ENCODE measurements around the gene PCNX2. TPM values are rescaled to one million over a fixed set of nuclear protein-coding genes. Genes with fewer than 3 reads are reported as not detected.

Gene PCNX2
- total and polyA plus RNA-seq, 2 of the 13 experiments (the other 11 are each of a cell fraction or from before 2014, with no cell fraction given): 0.11 to 0.42 TPM

DNA sequence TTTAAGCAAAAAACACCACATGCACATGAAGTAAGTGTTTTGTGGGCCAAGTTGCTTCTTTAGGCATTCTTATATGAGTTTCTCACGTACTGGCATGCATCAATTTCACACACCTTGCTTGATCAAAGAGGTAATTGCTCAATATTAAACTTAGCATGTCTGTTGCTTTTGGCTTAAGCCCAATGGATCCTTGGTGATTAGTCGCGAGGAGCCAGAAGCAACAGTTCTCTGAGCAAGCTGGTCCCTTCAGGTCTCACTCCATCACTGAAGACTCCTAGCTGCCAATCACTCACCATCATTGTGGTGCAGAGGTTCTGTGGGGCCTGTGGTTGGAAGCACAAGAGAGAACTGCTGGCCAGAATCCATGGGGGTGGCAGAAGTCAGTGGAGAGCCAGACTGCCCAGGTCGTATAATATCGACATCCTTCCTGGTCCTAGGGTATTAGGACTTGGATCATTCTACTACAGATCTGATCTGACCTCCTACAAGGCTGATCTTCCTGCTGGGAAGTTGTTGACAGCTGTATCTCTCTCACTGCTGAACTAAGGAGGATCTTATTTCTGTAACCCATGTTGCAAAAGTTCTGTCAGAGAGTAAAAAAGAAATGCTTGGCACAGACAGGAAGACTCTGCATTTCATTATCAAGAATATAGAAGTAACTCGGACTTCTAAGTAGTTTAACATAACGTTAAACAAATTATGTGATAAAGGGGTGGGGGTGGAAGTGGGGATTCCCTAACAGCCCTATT is 204.6 kb downstream of the PCNX2 start:
- Histone ChIP-seq H3K4me2 (ENCODE audit: low read depth, low read length) (no peak overlapping the region), H3K27ac (ENCODE audit: extremely low read length, insufficient read depth, low read length) (no peak overlapping the region), H2AFZ (ENCODE audit: low read length) (no peak overlapping the region), H3K9me3 (ENCODE audit: low read length) (no peaks in the 10 kb centered on the region), H3K36me3 (replicated peaks in 1 of 2; ENCODE audit: control insufficient read depth in 1 of 2, insufficient read depth in 2 of 2, low read length in 2 of 2) (no peaks in the 10 kb centered on the region), H3K27me3 (ENCODE audit: control insufficient read depth in 1 of 2, insufficient read depth in 2 of 2, low read length in 2 of 2) (peaks cover 0 to 8% of the 10 kb centered on the region in 2 experiments; a peak in 2 of 5 replicates), H3K4me1 (ENCODE audit: insufficient read depth, low read length) (no peaks in the 10 kb centered on the region), H3K9ac (ENCODE audit: insufficient read depth, low read depth, low read length) (no peak overlapping the region), H3K4me3 (replicated peaks in 1 of 3; ENCODE audit: insufficient read depth in 1 of 3, low read depth in 2 of 3, low read length in 3 of 3) (no peak overlapping the region), H4K20me1 (ENCODE audit: insufficient read depth, low read length) (no peaks in the 10 kb centered on the region), H3K79me2 (ENCODE audit: insufficient read depth, low read length) (no peaks in the 10 kb centered on the region)
- POLR2A ChIA-PET: no interaction called here
- BruUV-seq (replicated peaks): no TSS peak
- DNase-seq (ENCODE audit: low spot score) (no peak), ATAC-seq (no peak), FAIRE-seq (no peak)
- intact Hi-C loops (cut with micrococcal nuclease; ENCODE audit: unreplicated experiment): no loop called here
- CTCF ChIA-PET (ENCODE audit: low intra/inter-chr PET ratio, low total read pairs): no interaction called here
- 0% methylated on average over 7 of the region's 7 CpGs for WGBS (ENCODE audit: low lambda C conversion rate)
- in situ Hi-C loops (cut with HindIII; ENCODE audit: extremely low pct_ligation_motif_present, low pct_unique_long_range_greater_than_20kb): no loop called here
- TF ChIP-seq IKZF1 (IDR thresholded peaks at IDR 0.05) (no peak), NFRKB (IDR thresholded peaks at IDR 0.05) (no peak), JDP2 (CRISPR knock-in tag; IDR thresholded peaks at IDR 0.05; ENCODE audit: borderline replicate concordance) (no peak), KLF15 (CRISPR knock-in tag; IDR thresholded peaks at IDR 0.05; ENCODE audit: borderline replicate concordance) (no peak), KLF9 (CRISPR knock-in tag; IDR thresholded peaks at IDR 0.05; ENCODE audit: low read depth) (no peak), ZBTB38 (CRISPR knock-in tag; IDR thresholded peaks at IDR 0.05) (no peak), DNMT1 (CRISPR knock-in tag; IDR thresholded peaks at IDR 0.05) (no peak), ZNF256 (CRISPR knock-in tag; conservative IDR thresholded peaks at IDR 0.05) (no peak), NR3C1 (CRISPR knock-in tag; IDR thresholded peaks at IDR 0.05) (no peak), HOXA5 (CRISPR knock-in tag; IDR thresholded peaks at IDR 0.05) (no peak), RCOR2 (CRISPR knock-in tag; IDR thresholded peaks at IDR 0.05) (no peak), ZNF644 (CRISPR knock-in tag; IDR thresholded peaks at IDR 0.05; ENCODE audit: low read depth) (no peak)
- TF ChIP-seq, protein P1, sequence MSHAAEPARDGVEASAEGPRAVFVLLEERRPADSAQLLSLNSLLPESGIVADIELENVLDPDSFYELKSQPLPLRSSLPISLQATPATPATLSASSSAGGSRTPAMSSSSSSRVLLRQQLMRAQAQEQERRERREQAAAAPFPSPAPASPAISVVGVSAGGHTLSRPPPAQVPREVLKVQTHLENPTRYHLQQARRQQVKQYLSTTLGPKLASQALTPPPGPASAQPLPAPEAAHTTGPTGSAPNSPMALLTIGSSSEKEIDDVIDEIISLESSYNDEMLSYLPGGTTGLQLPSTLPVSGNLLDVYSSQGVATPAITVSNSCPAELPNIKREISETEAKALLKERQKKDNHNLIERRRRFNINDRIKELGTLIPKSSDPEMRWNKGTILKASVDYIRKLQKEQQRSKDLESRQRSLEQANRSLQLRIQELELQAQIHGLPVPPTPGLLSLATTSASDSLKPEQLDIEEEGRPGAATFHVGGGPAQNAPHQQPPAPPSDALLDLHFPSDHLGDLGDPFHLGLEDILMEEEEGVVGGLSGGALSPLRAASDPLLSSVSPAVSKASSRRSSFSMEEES (CRISPR knock-in tag; IDR thresholded peaks at IDR 0.05): no peak
- TF ChIP-seq, protein P2, sequence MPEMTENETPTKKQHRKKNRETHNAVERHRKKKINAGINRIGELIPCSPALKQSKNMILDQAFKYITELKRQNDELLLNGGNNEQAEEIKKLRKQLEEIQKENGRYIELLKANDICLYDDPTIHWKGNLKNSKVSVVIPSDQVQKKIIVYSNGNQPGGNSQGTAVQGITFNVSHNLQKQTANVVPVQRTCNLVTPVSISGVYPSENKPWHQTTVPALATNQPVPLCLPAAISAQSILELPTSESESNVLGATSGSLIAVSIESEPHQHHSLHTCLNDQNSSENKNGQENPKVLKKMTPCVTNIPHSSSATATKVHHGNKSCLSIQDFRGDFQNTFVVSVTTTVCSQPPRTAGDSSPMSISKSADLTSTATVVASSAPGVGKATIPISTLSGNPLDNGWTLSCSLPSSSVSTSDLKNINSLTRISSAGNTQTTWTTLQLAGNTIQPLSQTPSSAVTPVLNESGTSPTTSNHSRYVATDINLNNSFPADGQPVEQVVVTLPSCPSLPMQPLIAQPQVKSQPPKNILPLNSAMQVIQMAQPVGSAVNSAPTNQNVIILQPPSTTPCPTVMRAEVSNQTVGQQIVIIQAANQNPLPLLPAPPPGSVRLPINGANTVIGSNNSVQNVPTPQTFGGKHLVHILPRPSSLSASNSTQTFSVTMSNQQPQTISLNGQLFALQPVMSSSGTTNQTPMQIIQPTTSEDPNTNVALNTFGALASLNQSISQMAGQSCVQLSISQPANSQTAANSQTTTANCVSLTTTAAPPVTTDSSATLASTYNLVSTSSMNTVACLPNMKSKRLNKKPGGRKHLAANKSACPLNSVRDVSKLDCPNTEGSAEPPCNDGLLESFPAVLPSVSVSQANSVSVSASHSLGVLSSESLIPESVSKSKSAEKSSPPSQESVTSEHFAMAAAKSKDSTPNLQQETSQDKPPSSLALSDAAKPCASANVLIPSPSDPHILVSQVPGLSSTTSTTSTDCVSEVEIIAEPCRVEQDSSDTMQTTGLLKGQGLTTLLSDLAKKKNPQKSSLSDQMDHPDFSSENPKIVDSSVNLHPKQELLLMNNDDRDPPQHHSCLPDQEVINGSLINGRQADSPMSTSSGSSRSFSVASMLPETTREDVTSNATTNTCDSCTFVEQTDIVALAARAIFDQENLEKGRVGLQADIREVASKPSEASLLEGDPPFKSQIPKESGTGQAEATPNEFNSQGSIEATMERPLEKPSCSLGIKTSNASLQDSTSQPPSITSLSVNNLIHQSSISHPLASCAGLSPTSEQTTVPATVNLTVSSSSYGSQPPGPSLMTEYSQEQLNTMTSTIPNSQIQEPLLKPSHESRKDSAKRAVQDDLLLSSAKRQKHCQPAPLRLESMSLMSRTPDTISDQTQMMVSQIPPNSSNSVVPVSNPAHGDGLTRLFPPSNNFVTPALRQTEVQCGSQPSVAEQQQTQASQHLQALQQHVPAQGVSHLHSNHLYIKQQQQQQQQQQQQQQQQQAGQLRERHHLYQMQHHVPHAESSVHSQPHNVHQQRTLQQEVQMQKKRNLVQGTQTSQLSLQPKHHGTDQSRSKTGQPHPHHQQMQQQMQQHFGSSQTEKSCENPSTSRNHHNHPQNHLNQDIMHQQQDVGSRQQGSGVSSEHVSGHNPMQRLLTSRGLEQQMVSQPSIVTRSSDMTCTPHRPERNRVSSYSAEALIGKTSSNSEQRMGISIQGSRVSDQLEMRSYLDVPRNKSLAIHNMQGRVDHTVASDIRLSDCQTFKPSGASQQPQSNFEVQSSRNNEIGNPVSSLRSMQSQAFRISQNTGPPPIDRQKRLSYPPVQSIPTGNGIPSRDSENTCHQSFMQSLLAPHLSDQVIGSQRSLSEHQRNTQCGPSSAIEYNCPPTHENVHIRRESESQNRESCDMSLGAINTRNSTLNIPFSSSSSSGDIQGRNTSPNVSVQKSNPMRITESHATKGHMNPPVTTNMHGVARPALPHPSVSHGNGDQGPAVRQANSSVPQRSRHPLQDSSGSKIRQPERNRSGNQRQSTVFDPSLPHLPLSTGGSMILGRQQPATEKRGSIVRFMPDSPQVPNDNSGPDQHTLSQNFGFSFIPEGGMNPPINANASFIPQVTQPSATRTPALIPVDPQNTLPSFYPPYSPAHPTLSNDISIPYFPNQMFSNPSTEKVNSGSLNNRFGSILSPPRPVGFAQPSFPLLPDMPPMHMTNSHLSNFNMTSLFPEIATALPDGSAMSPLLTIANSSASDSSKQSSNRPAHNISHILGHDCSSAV (CRISPR knock-in tag; IDR thresholded peaks at IDR 0.05; ENCODE audit: borderline replicate concordance): no peak
- TF ChIP-seq, protein P3, sequence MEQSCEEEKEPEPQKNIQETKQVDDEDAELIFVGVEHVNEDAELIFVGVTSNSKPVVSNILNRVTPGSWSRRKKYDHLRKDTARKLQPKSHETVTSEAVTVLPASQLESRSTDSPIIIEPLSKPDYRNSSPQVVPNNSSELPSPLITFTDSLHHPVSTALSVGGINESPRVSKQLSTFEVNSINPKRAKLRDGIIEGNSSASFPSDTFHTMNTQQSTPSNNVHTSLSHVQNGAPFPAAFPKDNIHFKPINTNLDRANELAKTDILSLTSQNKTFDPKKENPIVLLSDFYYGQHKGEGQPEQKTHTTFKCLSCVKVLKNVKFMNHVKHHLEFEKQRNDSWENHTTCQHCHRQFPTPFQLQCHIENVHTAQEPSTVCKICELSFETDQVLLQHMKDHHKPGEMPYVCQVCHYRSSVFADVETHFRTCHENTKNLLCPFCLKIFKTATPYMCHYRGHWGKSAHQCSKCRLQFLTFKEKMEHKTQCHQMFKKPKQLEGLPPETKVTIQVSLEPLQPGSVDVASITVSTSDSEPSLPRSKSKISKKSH (CRISPR knock-in tag; IDR thresholded peaks at IDR 0.05; ENCODE audit: borderline replicate concordance): no peak
